Endothelial cell of umbilical vein (primary cell): ENCODE measurements around the gene INO80B.

Experiments used
- CTCF ChIP-seq, 2 donors: IDR thresholded peaks; 1 replicate in 1 of 2; 2 replicates in 1 of 2; pipeline ENCODE4 v1.5.1; 2011; ENCODE audit warnings: low read length in 2 of 2, mild to moderate bottlenecking in 2 of 2, moderate library complexity in 2 of 2, control low read depth in 1 of 2, inconsistent platforms in 1 of 2, low read depth in 1 of 2; ENCODE audit not compliant: insufficient read depth in 1 of 2; ENCODE audit errors: extremely low read depth in 1 of 2
- GATA2 ChIP-seq: IDR thresholded peaks from 2 replicates; pipeline ENCODE4 v1.7.0; 2011; ENCODE audit warnings: low read depth, mild to moderate bottlenecking, moderate library complexity, mixed read lengths, low read length; ENCODE audit not compliant: insufficient read length, insufficient read depth
- JUN ChIP-seq: IDR thresholded peaks from 2 replicates; pipeline ENCODE4 v1.6.1; 2011; ENCODE audit warnings: borderline replicate concordance, low read depth; ENCODE audit not compliant: insufficient read length, insufficient read depth
- POLR2A ChIP-seq: IDR thresholded peaks from 2 replicates; pipeline ENCODE4 v1.6.1; 2012; ENCODE audit warnings: low read depth, mild to moderate bottlenecking, control low read depth, low read length
- POLR2AphosphoS5 ChIP-seq: IDR thresholded peaks from 2 replicates; pipeline ENCODE4 v1.6.1; 2012; ENCODE audit warnings: low read depth, mild to moderate bottlenecking, control low read depth, low read length, moderate library complexity; ENCODE audit not compliant: insufficient read depth

GRCh38 chr2:74436111-74436805 lies 18.6 kb upstream of the INO80B start:
- TF ChIP-seq CTCF (IDR thresholded peaks at IDR 0.05; ENCODE audit: extremely low read depth in 1 of 2, insufficient read depth in 1 of 2, low read depth in 1 of 2, low read length in 2 of 2) (no peak), POLR2AphosphoS5 (no peak), GATA2 (no peak), JUN (no peak), POLR2A (no peak)
